Ovary (tissue), 9 donors: ENCODE measurements around the gene MATCAP1. TPM values are rescaled to one million over a fixed set of nuclear protein-coding genes. Genes with fewer than 3 reads are reported as not detected.

ENCODE experiments used
- DNase-seq, 5 donors: peaks; one replicate each; pipeline ENCODE4 v3.0.0-alpha.2; 2019 to 2020
- H3K27ac ChIP-seq, 2 donors: fragments of 200-600 bp; one replicate each; pipeline versions ENCODE4 v1.5.1 to v1.8.0; 2019 to 2022
- H3K27me3 ChIP-seq: fragments of 200-600 bp; one replicate; pipeline ENCODE4 v1.8.0; 2022
- H3K36me3 ChIP-seq: fragments of 200-600 bp; sonication (generic); one replicate; pipeline ENCODE4 v1.5.1; 2019
- H3K4me1 ChIP-seq: one replicate; pipeline ENCODE4 v1.8.1; 2013; ENCODE audit warnings: mild to moderate bottlenecking, moderate library complexity; ENCODE audit not compliant: insufficient read depth
- H3K4me3 ChIP-seq: fragments of 200-600 bp; sonication (generic); one replicate; pipeline ENCODE4 v1.5.1; 2017
- H3K9me3 ChIP-seq, 2 donors: fragments of 200-600 bp in 1 of 2; sonication (generic) in 1 of 2; one replicate each; pipeline versions ENCODE4 v1.5.1 to v1.8.1; 2013 to 2019; ENCODE audit warnings: mild to moderate bottlenecking in 1 of 2, moderate library complexity in 1 of 2
- EP300 ChIP-seq: sonication (generic); formaldehyde crosslinking; IDR thresholded peaks from one replicate; pipeline ENCODE4 v1.6.1; 2017; ENCODE audit warnings: antibody characterized with exemption
- POLR2A ChIP-seq: fragments of 450-650 bp; IDR thresholded peaks from one replicate; pipeline ENCODE4 v1.6.1; 2017; ENCODE audit warnings: antibody characterized with exemption, mild to moderate bottlenecking, moderate library complexity
- WGBS, 3 donors: extraction: QIAGEN DNeasy Blood & Tissue Kit in 1 of 3; methylation state at CpG; one replicate each; pipeline versions ENCODE4 v1.1.5 to v1.1.7; 2013 to 2017; 5-methylcytosine and 5-hydroxymethylcytosine counted together
- intact Hi-C, 4 donors: fragments of 100-400 bp; cut with DNase I; formaldehyde crosslinking; loops; one replicate each; pipeline versions ENCODE4 v1.11.0 to v1.15.1; 2022 to 2023
- polyA plus RNA-seq, 2 donors: library from polyadenylated mRNA; stranded (reverse); fragments of 200-250 nt in 1 of 2; fragments of 350-450 nt in 1 of 2; fragmentation: Illumina TruSeq in 1 of 2; extraction: RNeasy Lipid Tissue Mini Kit (QIAGEN cat#74804) in 1 of 2; gene quantifications; one replicate each; pipeline ENCODE4 v1.2.3, GENCODE V29; 2013 to 2014
- total RNA-seq, 7 donors: library from RNA; depleted of rRNA in 2 of 7; stranded (reverse); fragments of >200 nt in 2 of 7; fragmentation: NEBNext Ultra II Directional in 3 of 7; extraction: Animal tissue kit (Norgen Biotek cat#: 25700) in 3 of 7; gene quantifications; one replicate each; pipeline versions ENCODE4 v1.1.0 to v1.2.4, GENCODE V29; 2016 to 2023
- TF ChIP-seq, protein P1 (sequence below), 3 donors: fragments of 450-650 bp in 2 of 3; fragments of 200-600 bp in 1 of 3; IDR thresholded peaks; one replicate each; pipeline versions ENCODE4 v1.5.1 to v1.8.0; 2016 to 2022; ENCODE audit warnings: antibody characterized with exemption in 3 of 3, mild to moderate bottlenecking in 1 of 3
- donor health status: DM: no; HTN: no; CAD: no; lungs with moderate emphysema.
- donor health status: DM: no; HTN: no; CAD: no.
- donor health status: Bipolar disorder and iron deficiency.
- donor health status: DM: yes; HTN: yes; CAD: no.
- donor health status: DM: no; HTN: no; CAD: no.
- donor health status: DM: yes; HTN: yes; CAD: no.

MATCAP1 gene
- total and polyA plus RNA-seq, 9 donors: 15.4 to 96.4 (median 53.6) TPM

DNA sequence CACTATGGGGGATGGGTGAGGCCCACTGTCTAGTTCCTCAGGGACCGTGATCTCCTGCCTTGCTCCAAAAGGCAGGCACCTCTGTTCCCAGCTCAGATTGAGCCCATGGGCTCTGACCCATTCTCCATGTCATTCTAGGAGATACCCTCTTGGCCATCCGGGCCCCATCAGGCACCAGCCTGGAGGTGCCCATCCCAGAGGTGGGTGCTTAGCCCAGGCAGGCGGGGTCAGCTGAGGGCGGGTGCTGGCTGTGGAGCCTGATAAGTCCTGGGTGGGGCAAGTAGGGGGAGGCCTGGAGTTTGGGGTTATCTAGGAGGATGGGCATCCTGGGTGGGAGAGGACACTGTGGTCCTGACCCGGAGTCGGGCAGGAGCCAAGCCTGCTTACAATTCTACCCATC is 10.5 kb upstream of the MATCAP1 start:
- no peak for DNase-seq
- TF ChIP-seq POLR2A: no peak
- no peak for TF ChIP-seq EP300
- TF ChIP-seq, protein P1, sequence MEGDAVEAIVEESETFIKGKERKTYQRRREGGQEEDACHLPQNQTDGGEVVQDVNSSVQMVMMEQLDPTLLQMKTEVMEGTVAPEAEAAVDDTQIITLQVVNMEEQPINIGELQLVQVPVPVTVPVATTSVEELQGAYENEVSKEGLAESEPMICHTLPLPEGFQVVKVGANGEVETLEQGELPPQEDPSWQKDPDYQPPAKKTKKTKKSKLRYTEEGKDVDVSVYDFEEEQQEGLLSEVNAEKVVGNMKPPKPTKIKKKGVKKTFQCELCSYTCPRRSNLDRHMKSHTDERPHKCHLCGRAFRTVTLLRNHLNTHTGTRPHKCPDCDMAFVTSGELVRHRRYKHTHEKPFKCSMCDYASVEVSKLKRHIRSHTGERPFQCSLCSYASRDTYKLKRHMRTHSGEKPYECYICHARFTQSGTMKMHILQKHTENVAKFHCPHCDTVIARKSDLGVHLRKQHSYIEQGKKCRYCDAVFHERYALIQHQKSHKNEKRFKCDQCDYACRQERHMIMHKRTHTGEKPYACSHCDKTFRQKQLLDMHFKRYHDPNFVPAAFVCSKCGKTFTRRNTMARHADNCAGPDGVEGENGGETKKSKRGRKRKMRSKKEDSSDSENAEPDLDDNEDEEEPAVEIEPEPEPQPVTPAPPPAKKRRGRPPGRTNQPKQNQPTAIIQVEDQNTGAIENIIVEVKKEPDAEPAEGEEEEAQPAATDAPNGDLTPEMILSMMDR (IDR thresholded peaks at IDR 0.05): no peak
- intact Hi-C loops: no loop called here
- no peak overlapping the region for H3K27ac ChIP-seq
- H3K36me3 ChIP-seq: no peaks in the 10 kb centered on the region
- no peak overlapping the region for H3K4me3 ChIP-seq
- H3K27me3 ChIP-seq: no peaks in the 10 kb centered on the region
- H3K4me1 ChIP-seq: peaks cover 10% of the 10 kb centered on the region
- no peaks in the 10 kb centered on the region for H3K9me3 ChIP-seq
- WGBS, 3 donors: 88 to 98% (median 93%) methylated on average over 5 to 6 of the region's 6 CpGs

DNA sequence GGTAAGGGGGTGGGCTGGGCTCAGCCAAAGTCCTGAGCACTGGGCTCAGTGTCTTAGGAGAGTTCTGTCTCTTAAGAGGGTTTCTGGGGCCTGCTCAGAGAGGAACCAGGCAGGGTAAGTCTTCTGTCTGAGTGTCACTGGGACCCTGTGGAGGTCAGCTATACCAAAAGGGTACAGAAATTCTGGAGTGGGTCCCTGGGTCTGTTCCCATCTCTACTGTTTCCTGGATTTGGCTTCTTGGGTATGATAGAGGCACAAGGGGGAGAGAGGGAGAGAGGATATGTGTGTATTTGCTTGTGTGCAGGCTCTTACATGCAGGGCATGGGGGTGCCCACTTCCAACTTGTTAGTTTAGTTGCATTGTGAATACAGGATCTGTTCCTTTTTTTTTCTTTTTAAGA is 9.8 kb upstream of the MATCAP1 start:
- TF ChIP-seq POLR2A: no peak
- no peak for TF ChIP-seq EP300
- DNase-seq: no peak
- H3K27me3 ChIP-seq: no peaks in the 10 kb centered on the region
- no peak overlapping the region for H3K4me3 ChIP-seq
- intact Hi-C loops: no loop called here
- H3K4me1 ChIP-seq: peaks cover 10% of the 10 kb centered on the region
- no peaks in the 10 kb centered on the region for H3K36me3 ChIP-seq
- H3K9me3 ChIP-seq: no peaks in the 10 kb centered on the region
- no peak overlapping the region for H3K27ac ChIP-seq

DNA sequence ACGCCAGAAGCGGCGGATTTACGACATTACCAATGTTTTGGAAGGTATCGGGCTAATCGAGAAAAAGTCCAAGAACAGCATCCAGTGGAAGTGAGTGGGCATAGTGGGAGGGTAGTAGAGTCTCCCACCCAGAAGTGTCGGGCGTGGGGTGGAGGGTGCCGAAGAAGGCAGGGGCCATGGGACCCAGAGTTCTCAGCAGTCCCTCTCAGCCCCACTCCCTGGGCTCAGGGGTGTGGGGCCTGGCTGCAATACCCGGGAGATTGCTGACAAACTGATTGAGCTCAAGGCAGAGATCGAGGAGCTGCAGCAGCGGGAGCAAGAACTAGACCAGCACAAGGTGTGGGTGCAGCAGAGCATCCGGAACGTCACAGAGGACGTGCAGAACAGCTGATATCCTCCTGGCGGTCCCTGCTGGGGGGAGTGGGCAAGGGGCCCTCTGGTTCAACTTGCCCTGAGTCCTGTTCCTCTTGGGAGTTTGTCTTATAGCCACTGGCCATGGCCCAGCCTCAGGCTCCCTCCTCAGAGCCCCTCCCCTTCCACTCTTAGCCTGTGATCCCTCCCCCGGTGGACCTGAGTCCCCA is 9.1 kb upstream of the MATCAP1 start:
- intact Hi-C loops: no loop called here

DNA sequence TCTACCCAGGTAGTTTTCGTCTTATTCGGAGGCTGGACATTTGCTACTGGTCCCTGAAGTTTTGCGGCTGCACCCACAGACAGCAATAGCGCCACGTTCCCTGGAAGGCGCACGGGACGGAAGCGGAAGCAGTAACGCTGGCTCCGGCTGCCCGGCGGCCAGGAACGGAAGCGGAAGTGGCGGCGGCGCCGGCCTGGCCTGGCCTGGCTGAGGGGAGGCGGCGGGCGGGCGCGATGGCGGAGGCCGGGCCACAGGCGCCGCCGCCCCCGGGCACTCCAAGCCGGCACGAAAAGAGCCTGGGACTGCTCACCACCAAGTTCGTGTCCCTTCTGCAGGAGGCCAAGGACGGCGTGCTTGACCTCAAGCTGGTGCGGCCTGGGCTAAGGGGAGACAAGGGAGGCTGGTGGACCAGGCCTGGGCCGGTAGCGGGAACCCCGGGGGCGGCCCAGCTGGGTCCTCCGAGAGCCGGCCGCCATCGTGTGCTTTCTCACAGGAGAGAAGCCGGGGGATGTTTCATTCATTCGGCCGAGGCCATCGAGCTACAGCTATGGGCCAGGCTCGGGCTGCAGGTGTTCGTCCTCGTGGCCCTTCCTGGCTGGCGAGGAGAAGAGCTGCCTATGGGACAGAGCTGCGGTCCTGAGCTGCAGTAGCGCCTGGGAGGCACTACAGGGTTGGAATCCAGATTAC is 8.4 kb upstream of the MATCAP1 start, which contains the start of gene E2F4:
Gene E2F4 (plus strand): TSS at position 161 of the 687 bp plus-strand sequence. CDS start 73 bp downstream, at position 234.
- WGBS, 3 donors: 0 to 1% (median 0%) methylated on average over 46 to 54 of the region's 54 CpGs
- peak; percentile 83 to 92 (median 88) for DNase-seq
- Histone ChIP-seq H3K36me3 (no peaks in the 10 kb centered on the region), H3K4me3 (peak within 1 kb of the TSS; percentile 92), H3K27ac (peak within 1 kb of the TSS; percentile 1 to 55), H3K27me3 (no peaks in the 10 kb centered on the region), H3K9me3 (no peaks in the 10 kb centered on the region), H3K4me1 (peaks cover 10% of the 10 kb centered on the region)
- intact Hi-C loops: no loop called here
- TF ChIP-seq POLR2A: peak; percentile 70
- no peak for TF ChIP-seq EP300

More for the DNA sequence above, 9.1 kb upstream of the MATCAP1 start:
- peak overlapping the region in 1 of 2 donors; percentile 1 for H3K27ac ChIP-seq
- 16 to 32% (median 19%) methylated on average over 17 of the region's 17 CpGs for WGBS, 3 donors
- no peaks in the 10 kb centered on the region for H3K27me3 ChIP-seq
- no peaks in the 10 kb centered on the region for H3K36me3 ChIP-seq
- peaks cover 10% of the 10 kb centered on the region for H3K4me1 ChIP-seq
- H3K4me3 ChIP-seq: peak overlapping the region; percentile 92
- no peak for DNase-seq
- TF ChIP-seq EP300 (no peak), POLR2A (no peak)
- TF ChIP-seq, protein P1 (IDR thresholded peaks at IDR 0.05): no peak
- no peaks in the 10 kb centered on the region for H3K9me3 ChIP-seq

DNA sequence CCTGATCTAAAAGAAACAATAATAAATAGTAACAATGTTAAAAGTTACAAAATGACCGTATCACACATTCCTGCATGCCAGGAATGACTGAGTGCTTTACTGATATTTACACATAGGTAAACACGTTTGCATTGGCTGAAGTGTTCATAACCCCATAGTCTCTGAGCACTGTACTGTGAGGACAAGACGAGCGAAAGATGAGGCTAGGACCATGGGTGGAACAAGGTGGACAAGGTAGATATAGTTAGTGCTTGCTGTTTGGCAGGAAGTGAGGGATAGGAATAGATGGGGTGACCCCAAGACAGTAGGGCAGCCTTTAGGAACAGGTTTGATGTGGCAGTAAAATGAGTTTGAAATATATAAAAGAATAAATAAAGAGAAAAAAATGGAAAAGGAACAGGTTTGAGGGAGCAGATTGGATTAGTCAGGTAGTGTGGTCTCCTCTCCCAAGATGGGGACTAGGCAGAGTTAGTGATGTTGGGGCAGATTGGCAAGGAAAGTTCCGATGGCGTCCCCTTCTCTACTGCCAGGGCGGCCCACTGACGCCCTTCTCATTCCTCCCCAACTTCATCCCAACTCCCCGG is 7.7 kb upstream of the MATCAP1 start:
- Histone ChIP-seq H3K9me3 (no peaks in the 10 kb centered on the region), H3K27ac (no peak overlapping the region), H3K4me3 (peak overlapping the region; percentile 92), H3K36me3 (no peaks in the 10 kb centered on the region), H3K27me3 (no peaks in the 10 kb centered on the region), H3K4me1 (peaks cover 10% of the 10 kb centered on the region)
- WGBS, 3 donors: 17 to 19% (median 17%) methylated on average over 9 of the region's 9 CpGs
- intact Hi-C loops: no loop called here
- no peak for DNase-seq
- TF ChIP-seq EP300: no peak
- TF ChIP-seq, protein P1 (IDR thresholded peaks at IDR 0.05): no peak
